ENCODE results near the gene PKHD1. TPM values are rescaled to one million over a fixed set of nuclear protein-coding genes. Genes with fewer than 3 reads are reported as not detected.
"Not testable (repeated sequence)": the region's sequence is repeated elsewhere in the genome, so short reads cannot be mapped to it uniquely, and the experiment has no call there.

Gene PKHD1
- total and polyA plus RNA-seq, 12 donors, result 0.03 to 0.22 (median 0.09) TPM; not detected in 3

GRCh38 chr6:51951924-51952323 is 135.5 kb downstream of the PKHD1 start:
- H3K27me3 ChIP-seq, result no peaks in the 10 kb centered on the region
- no peaks in the 10 kb centered on the region for H3K9me3 ChIP-seq (replicated peaks in 1 of 3)
- no peak overlapping the region for H3K4me3 ChIP-seq
- H3K27ac ChIP-seq, result no peak overlapping the region
- no peaks in the 10 kb centered on the region for H3K36me3 ChIP-seq (replicated peaks in 1 of 2)
- no peak for DNase-seq
- H3K4me1 ChIP-seq (replicated peaks in 1 of 2), result no peaks in the 10 kb centered on the region
- intact Hi-C loops (cut with DNase I), result no loop called here
- TF ChIP-seq CTCF (IDR thresholded peaks at IDR 0.05) (no peak), POLR2A (IDR thresholded peaks at IDR 0.05) (no peak)

DNA sequence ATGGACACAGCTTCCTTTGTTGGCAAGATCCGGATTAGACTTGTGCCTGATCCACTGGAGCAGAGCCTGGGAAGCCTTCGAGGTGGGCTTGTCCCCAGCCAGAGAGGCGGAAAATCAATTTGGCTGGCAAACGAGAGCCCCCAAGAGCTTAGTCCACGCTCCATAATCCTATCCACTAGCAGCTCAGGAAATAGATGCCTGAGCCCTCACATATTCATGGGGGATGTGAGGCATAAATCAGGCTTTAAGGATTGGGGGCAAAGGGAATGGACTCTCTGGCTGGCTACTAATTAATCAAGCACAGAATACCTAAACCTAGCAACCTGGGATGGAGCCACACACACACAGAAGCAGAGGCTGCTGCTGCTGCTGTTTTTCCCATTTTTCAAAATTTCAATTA is 137.9 kb downstream of the PKHD1 start:
- Histone ChIP-seq H3K27ac (no peak overlapping the region), H3K4me1 (replicated peaks in 1 of 2) (no peaks in the 10 kb centered on the region), H3K36me3 (replicated peaks in 1 of 2) (no peaks in the 10 kb centered on the region), H3K9me3 (replicated peaks in 1 of 3) (no peaks in the 10 kb centered on the region), H3K27me3 (no peaks in the 10 kb centered on the region), H3K4me3 (no peak overlapping the region)
- 36 to 53% (median 46%) methylated on average over 5 of the region's 5 CpGs for WGBS, 4 donors
- intact Hi-C loops (cut with DNase I), result no loop called here
- DNase-seq, result no peak
- TF ChIP-seq CTCF (IDR thresholded peaks at IDR 0.05) (no peak), POLR2A (IDR thresholded peaks at IDR 0.05) (no peak)

- intact Hi-C loops (cut with DNase I); H3K27ac ChIP-seq; H3K9me3 ChIP-seq (replicated peaks in 1 of 3); H3K36me3 ChIP-seq (replicated peaks in 1 of 2); DNase-seq; H3K4me1 ChIP-seq (replicated peaks in 1 of 2); H3K4me3 ChIP-seq; H3K27me3 ChIP-seq: not testable (repeated sequence)
- WGBS, 4 donors, result 54 to 76% (median 59%) methylated on average over 2 of the region's 2 CpGs
Observed at GRCh38 chr6:51939695-51940094, 147.7 kb downstream of the PKHD1 start.

- no peaks in the 10 kb centered on the region for H3K36me3 ChIP-seq (replicated peaks in 1 of 2)
- H3K4me3 ChIP-seq, result no peak overlapping the region
- WGBS, 4 donors, result 51 to 56% (median 51%) methylated on average over 4 of the region's 4 CpGs
- no peaks in the 10 kb centered on the region for H3K27me3 ChIP-seq
- H3K9me3 ChIP-seq (replicated peaks in 1 of 3), result no peaks in the 10 kb centered on the region
- DNase-seq, result no peak
- no peak overlapping the region for H3K27ac ChIP-seq
- no peaks in the 10 kb centered on the region for H3K4me1 ChIP-seq (replicated peaks in 1 of 2)
- TF ChIP-seq CTCF (IDR thresholded peaks at IDR 0.05), result no peak
- TF ChIP-seq POLR2A (IDR thresholded peaks at IDR 0.05), result no peak
- intact Hi-C loops (cut with DNase I), result no loop called here
Observed at GRCh38 chr6:51936531-51937290, 150.7 kb downstream of the PKHD1 start.

DNA sequence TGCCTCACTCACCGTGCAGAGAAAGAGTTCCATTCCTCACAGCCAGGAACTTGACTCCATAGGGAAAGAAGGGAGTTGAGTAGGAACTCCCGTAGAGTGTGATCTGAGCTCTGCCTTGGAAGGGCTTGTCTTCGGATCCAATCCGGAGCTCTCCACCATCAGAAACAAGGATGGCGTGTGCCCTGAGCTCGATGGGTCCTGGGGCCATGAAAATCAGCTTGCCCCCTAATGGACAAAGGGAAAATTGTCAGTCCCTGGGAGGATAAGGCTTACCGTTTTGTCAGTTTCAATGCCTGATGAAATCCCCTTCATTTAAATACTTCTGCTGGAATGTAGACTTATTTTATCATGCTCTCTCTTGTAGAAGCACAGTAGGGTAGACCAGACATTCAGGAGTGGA is 153.3 kb downstream of the PKHD1 start:
- intact Hi-C loops (cut with DNase I), result no loop called here
- no peak for TF ChIP-seq POLR2A (IDR thresholded peaks at IDR 0.05)
- TF ChIP-seq CTCF (IDR thresholded peaks at IDR 0.05), result no peak

More for the DNA sequence above, 153.3 kb downstream of the PKHD1 start:
- WGBS, 4 donors, result 46 to 53% (median 49%) methylated on average over 7 of the region's 7 CpGs
- Histone ChIP-seq H3K27ac (no peak overlapping the region), H3K27me3 (no peaks in the 10 kb centered on the region), H3K4me3 (no peak overlapping the region), H3K4me1 (replicated peaks in 1 of 2) (no peaks in the 10 kb centered on the region), H3K36me3 (replicated peaks in 1 of 2) (no peaks in the 10 kb centered on the region), H3K9me3 (replicated peaks in 1 of 3) (no peaks in the 10 kb centered on the region)
- DNase-seq, result no peak

Data from adrenal gland (tissue), 12 donors.